Measurements from ENCODE around the gene RPL5. TPM values are rescaled to one million over a fixed set of nuclear protein-coding genes. Genes with fewer than 3 reads are reported as not detected.

RPL5 gene
- total RNA-seq, 2 donors from 2014 or later, result 1,289 to 1,743 TPM

- H3K27ac Mint-ChIP-seq, result no peak overlapping the region
- ATAC-seq (no peak), DNase-seq (ENCODE audit: low spot score in 2 of 2) (no peak)
- H3K9me3 Mint-ChIP-seq, result peaks cover 0 to 5% of the 10 kb centered on the region in 2 donors
- peaks cover 4 to 26% of the 10 kb centered on the region in 2 donors for H3K36me3 Mint-ChIP-seq
These were observed 40.9 kb downstream of the RPL5 start for GRCh38 chr1:92872719-92873118.

GRCh38 chr1:92874987-92875386, 43.1 kb downstream of the RPL5 start:
- Mint-ChIP-seq H3K27ac (no peak overlapping the region), H3K36me3 (peaks cover 4 to 26% of the 10 kb centered on the region in 2 donors), H3K9me3 (peaks cover 0 to 5% of the 10 kb centered on the region in 2 donors)
- no peak for DNase-seq (ENCODE audit: low spot score in 2 of 2)
- ATAC-seq, result no peak

- no peak overlapping the region for H3K27ac Mint-ChIP-seq
- ATAC-seq, result no peak
- H3K36me3 Mint-ChIP-seq, result peaks cover 4 to 26% of the 10 kb centered on the region in 2 donors
- H3K9me3 Mint-ChIP-seq, result peaks cover 0 to 5% of the 10 kb centered on the region in 2 donors
- DNase-seq (ENCODE audit: low spot score in 2 of 2), result no peak
These were observed 44.5 kb downstream of the RPL5 start for GRCh38 chr1:92876351-92876750.

GRCh38 chr1:92877081-92877711, 45.4 kb downstream of the RPL5 start:
- peak overlapping the region in 1 of 2 donors; percentile 71 for H3K27ac Mint-ChIP-seq
- H3K9me3 Mint-ChIP-seq, result peaks cover 0 to 4% of the 10 kb centered on the region in 2 donors
- ATAC-seq, result peak in 1 of 2 donors; percentile 20
- no peak for DNase-seq (ENCODE audit: low spot score in 2 of 2)
- peaks cover 4 to 24% of the 10 kb centered on the region in 2 donors for H3K36me3 Mint-ChIP-seq

- H3K36me3 Mint-ChIP-seq, result peaks cover 0 to 19% of the 10 kb centered on the region in 2 donors
- peak overlapping the region; percentile 69 to 71 for H3K27ac Mint-ChIP-seq
- DNase-seq (ENCODE audit: low spot score in 2 of 2) (no peak), ATAC-seq (peak in 1 of 2 donors; percentile 46)
- H3K9me3 Mint-ChIP-seq, result no peaks in the 10 kb centered on the region
These were observed 46.0 kb downstream of the RPL5 start for GRCh38 chr1:92877792-92878191.

DNA sequence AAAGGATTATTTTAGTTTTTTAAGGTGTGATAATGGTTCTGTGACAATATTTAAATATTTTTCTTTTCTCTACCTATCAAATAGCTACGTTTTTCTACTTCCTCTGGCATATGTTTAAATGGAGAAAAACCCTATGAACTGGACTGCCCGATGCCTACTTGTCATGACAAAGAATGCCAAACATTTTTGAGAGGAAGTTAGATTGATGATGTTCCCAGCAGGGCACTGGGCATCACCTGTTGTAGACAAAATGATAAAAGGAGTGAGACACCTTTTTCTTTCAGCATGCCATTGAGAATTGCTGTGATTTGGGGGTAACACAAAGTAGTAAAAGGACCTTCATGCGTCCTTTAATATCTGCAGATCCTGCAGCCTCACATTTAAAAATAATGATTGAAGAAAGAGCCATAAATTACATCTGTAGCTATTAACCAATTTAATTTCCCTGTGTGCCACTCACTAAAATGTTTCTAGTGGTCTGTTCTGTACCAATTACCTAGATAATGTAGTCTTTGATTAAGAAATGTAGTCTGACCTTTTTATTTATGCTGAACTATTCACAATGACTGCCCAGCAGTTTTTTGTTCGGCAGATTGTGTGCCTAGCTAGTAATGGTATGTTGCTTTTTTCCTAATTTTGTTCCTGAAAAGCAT, 47.6 kb downstream of the RPL5 start:
- ATAC-seq, result no peak
- H3K27ac Mint-ChIP-seq, result peak overlapping the region in 1 of 2 donors; percentile 29
- H3K9me3 Mint-ChIP-seq, result no peaks in the 10 kb centered on the region
- peaks cover 0 to 8% of the 10 kb centered on the region in 2 donors for H3K36me3 Mint-ChIP-seq
- DNase-seq (ENCODE audit: low spot score in 2 of 2), result no peak

GRCh38 chr1:92881391-92881790, 49.6 kb downstream of the RPL5 start:
- no peak for ATAC-seq
- Mint-ChIP-seq H3K27ac (no peak overlapping the region), H3K9me3 (no peaks in the 10 kb centered on the region), H3K36me3 (no peaks in the 10 kb centered on the region)
- no peak for DNase-seq (ENCODE audit: low spot score in 2 of 2)

DNA sequence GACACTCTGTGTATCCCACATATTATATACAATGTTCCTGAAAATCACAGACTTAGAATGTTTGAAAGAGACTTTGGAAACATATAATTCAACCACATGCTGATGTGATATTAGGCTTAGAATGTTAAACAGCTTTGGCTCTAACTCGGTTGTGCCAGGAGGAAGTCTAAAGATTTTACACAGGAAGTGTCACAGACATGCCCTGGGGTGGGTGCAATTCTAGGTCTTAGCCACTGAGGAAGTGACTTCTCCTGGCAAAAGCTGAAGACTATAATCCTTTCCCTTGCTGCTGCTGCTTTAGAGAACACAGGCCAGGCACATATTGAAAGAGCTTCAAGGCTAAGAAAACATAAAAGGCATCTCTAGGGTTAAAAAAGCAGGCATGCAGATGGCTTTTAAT, 51.0 kb downstream of the RPL5 start:
- ATAC-seq (peak; percentile 48 to 81), DNase-seq (ENCODE audit: low spot score in 2 of 2) (no peak)
- no peaks in the 10 kb centered on the region for H3K36me3 Mint-ChIP-seq
- no peaks in the 10 kb centered on the region for H3K9me3 Mint-ChIP-seq
- H3K27ac Mint-ChIP-seq, result peak overlapping the region in 1 of 2 donors; percentile 86

GRCh38 chr1:92883297-92883696, 51.5 kb downstream of the RPL5 start:
- Mint-ChIP-seq H3K9me3 (no peaks in the 10 kb centered on the region), H3K27ac (peak overlapping the region in 1 of 2 donors; percentile 86), H3K36me3 (no peaks in the 10 kb centered on the region)
- ATAC-seq (peak in 1 of 2 donors; percentile 45), DNase-seq (ENCODE audit: low spot score in 2 of 2) (no peak)

- Mint-ChIP-seq H3K9me3 (peaks cover 4 to 5% of the 10 kb centered on the region in 2 donors), H3K36me3 (no peaks in the 10 kb centered on the region), H3K27ac (peak overlapping the region in 1 of 2 donors; percentile 86)
- no peak for DNase-seq (ENCODE audit: low spot score in 2 of 2)
- no peak for ATAC-seq
These were observed 52.4 kb downstream of the RPL5 start for GRCh38 chr1:92884195-92884594.

GRCh38 chr1:92886886-92887419, 55.1 kb downstream of the RPL5 start:
- H3K36me3 Mint-ChIP-seq, result peaks cover under 1 to 19% of the 10 kb centered on the region in 2 donors
- peaks cover 4 to 14% of the 10 kb centered on the region in 2 donors for H3K9me3 Mint-ChIP-seq
- ATAC-seq, result no peak
- no peak for DNase-seq (ENCODE audit: low spot score in 2 of 2)
- H3K27ac Mint-ChIP-seq, result no peak overlapping the region

- ATAC-seq (no peak), DNase-seq (ENCODE audit: low spot score in 2 of 2) (no peak)
- H3K36me3 Mint-ChIP-seq, result peaks cover 6 to 22% of the 10 kb centered on the region in 2 donors
- peaks cover 8 to 14% of the 10 kb centered on the region in 2 donors for H3K9me3 Mint-ChIP-seq
- no peak overlapping the region for H3K27ac Mint-ChIP-seq
These were observed 55.6 kb downstream of the RPL5 start for GRCh38 chr1:92887465-92887864.

Other genes starting within 250 kb of the RPL5 start
- 10 to 100 TPM; 20.9 to 68.0 TPM for gene EVI5, start 46.9 kb upstream of the RPL5 start, total RNA-seq
- 1 to 10 TPM; 5.8 to 8.0 TPM for gene DIPK1A, start 129.4 kb downstream of the RPL5 start, total RNA-seq
- 10 to 100 TPM; 69.7 to 98.7 TPM for gene MTF2, start 247.2 kb downstream of the RPL5 start, total RNA-seq

Measured in activated naive CD4-positive, alpha-beta T cell treated with anti-CD3 and anti-CD28 coated beads, Interleukin-2, amount 50 U/mL, for 72 hours (primary cell).